22Rv1 (cell line): ENCODE data around the gene SLC39A7.

Source experiments
- ZFX ChIP-seq: fragments of 450-650 bp; IDR thresholded peaks from 2 replicates; pipeline ENCODE4 v1.6.1; 2017; ENCODE audit warnings: antibody characterized with exemption, borderline replicate concordance
- TF ChIP-seq, protein P1 (sequence below): fragments of 450-650 bp; IDR thresholded peaks from 2 replicates; pipeline ENCODE4 v1.5.1; 2017; ENCODE audit warnings: mild to moderate bottlenecking

DNA sequence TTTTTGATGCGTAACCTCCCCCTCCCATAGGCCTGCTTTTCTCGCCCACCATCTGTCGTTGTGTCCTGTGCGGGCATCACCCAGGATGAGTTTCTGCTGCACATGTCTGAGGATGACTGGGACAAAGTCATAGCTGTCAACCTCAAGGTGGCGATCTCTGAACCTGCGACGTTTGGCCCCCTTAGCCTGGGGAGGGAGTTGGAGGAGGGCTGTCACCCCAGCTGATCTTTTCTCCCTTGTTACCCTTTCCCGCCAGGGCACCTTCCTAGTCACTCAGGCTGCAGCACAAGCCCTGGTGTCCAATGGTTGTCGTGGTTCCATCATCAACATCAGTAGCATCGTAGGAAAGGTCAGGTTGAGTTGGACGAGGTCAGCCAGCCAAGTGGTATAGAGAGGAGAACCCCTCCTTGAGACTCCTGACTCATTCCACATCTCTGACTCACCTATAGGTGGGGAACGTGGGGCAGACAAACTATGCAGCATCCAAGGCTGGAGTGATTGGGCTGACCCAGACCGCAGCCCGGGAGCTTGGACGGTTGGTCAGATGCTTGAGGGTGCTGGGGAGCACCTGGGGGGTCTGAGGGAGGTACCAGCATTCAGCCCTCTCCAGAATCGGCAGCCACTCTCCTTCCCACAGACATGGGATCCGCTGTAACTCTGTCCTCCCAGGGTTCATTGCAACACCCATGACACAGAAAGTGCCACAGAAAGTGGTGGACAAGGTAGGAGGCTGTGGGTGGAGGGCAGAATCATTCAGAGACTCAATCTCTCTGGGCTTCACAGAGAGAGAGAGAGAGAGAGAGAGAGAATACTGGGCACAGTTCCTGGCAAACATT lies 4.7 kb downstream of the SLC39A7 start:
- TF ChIP-seq, protein P1, sequence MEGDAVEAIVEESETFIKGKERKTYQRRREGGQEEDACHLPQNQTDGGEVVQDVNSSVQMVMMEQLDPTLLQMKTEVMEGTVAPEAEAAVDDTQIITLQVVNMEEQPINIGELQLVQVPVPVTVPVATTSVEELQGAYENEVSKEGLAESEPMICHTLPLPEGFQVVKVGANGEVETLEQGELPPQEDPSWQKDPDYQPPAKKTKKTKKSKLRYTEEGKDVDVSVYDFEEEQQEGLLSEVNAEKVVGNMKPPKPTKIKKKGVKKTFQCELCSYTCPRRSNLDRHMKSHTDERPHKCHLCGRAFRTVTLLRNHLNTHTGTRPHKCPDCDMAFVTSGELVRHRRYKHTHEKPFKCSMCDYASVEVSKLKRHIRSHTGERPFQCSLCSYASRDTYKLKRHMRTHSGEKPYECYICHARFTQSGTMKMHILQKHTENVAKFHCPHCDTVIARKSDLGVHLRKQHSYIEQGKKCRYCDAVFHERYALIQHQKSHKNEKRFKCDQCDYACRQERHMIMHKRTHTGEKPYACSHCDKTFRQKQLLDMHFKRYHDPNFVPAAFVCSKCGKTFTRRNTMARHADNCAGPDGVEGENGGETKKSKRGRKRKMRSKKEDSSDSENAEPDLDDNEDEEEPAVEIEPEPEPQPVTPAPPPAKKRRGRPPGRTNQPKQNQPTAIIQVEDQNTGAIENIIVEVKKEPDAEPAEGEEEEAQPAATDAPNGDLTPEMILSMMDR = peak; percentile 57
- TF ChIP-seq ZFX = no peak
